HG02610 (cell line): Measurements from ENCODE around the gene FRMPD1.
A peak's percentile ranks its signal among the peaks of the same experiment; 100 is the strongest.

Experiments used
- ATAC-seq: cut with Tn5 transposase; IDR thresholded peaks from one replicate; pipeline ENCODE4 v1.9.1; 2021; ENCODE audit warnings: mild to moderate bottlenecking, moderate library complexity; ENCODE audit not compliant: unreplicated experiment

FRMPD1 gene

GRCh38 chr9:37769995-37770394 is 119.2 kb downstream of the FRMPD1 start:
- no peak for ATAC-seq

GRCh38 chr9:37775216-37775919 is 124.6 kb downstream of the FRMPD1 start:
- no peak for ATAC-seq

GRCh38 chr9:37776328-37776727 is 125.6 kb downstream of the FRMPD1 start:
- ATAC-seq = no peak

- no peak for ATAC-seq
Measured at GRCh38 chr9:37778534-37778933, 127.8 kb downstream of the FRMPD1 start.

- no peak for ATAC-seq
Measured at GRCh38 chr9:37784291-37784615, 133.5 kb downstream of the FRMPD1 start.

- peak; percentile 94 for ATAC-seq
Measured at GRCh38 chr9:37784616-37785483, 134.1 kb downstream of the FRMPD1 start, which contains the start of gene EXOSC3. Gene EXOSC3, minus strand, starts transcription at chr9:37785064. Its CDS starts 20 bp downstream, at chr9:37785044.

GRCh38 chr9:37787059-37787458 is 136.3 kb downstream of the FRMPD1 start:
- no peak for ATAC-seq

- ATAC-seq = no peak
Measured at GRCh38 chr9:37788332-37788731, 137.6 kb downstream of the FRMPD1 start.

- ATAC-seq = no peak
Measured at GRCh38 chr9:37790096-37790495, 139.3 kb downstream of the FRMPD1 start.

- no peak for ATAC-seq
Measured at GRCh38 chr9:37792122-37792521, 141.4 kb downstream of the FRMPD1 start.

GRCh38 chr9:37796232-37796631 is 145.5 kb downstream of the FRMPD1 start:
- ATAC-seq = no peak
